Measurements from ENCODE around the gene ARAP2.
A peak's percentile ranks its signal among the peaks of the same experiment; 100 is the strongest.

ARAP2 gene

DNA sequence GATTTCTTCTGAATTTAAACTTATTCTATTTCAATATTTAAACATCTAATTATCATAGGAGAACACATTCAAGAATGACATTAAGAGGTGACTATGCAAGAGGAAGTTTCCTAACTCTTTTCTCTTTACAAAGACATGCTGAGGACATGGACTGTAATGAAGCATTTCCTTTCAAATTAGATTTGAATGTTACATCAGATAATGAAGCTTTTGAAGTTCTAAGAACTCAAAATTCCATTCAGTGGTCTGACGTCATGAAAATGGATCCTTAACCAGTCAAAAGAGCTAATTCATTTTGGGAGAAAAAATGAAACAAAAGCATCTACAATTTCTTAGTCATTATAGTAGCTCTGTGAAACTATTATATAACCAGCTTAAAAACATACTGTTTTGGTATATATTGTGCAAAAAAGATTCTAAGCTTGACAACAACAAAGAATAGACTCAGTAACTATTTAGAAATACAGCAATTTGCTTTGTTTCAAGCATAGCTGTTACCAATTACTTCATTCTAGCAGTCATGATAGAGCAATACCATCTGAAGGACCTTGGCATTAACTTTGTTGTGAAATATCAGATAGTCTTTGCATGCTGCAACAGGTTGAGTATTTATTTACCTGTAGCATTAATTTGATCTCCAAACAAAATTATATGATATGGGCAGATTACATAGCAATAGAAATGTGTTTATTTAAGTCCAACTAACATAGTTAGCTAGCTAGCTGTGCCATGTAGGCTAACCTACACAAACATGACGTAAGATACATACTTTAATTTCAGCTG is 23.4 kb upstream of the ARAP2 start:
- no peak overlapping the region for H3K4me3 ChIP-seq (ENCODE audit: low read depth, low read length)

DNA sequence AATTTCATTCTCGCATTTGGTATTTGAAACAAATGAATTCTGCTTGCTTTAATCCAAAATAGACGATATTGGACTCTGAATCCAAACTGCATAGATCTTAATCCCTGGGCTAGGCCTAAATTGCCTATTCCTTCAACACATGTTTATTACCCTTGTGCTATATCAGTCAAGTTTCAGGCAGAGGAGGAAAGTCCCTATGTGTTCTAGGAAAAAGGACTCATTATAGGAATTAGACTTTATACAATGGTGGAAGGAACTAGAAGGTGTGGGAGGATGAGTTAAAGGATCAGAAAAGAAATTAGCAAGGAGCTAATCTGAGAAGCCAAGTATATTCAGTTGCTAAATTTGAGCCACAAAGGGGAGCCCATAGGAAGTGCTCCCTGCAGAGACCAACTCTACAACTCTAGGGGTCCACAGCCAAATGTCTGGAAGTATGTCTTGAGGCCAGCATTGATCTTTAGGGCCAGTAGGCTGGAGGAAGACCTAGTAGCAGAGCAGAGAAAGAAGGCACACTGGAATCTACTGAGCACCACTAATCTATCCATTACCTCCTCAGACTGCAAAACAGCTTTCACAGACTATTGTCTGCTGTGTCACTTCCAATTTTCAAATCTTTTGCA is 20.0 kb upstream of the ARAP2 start:
- no peak overlapping the region for H3K4me3 ChIP-seq (ENCODE audit: low read depth, low read length)

DNA sequence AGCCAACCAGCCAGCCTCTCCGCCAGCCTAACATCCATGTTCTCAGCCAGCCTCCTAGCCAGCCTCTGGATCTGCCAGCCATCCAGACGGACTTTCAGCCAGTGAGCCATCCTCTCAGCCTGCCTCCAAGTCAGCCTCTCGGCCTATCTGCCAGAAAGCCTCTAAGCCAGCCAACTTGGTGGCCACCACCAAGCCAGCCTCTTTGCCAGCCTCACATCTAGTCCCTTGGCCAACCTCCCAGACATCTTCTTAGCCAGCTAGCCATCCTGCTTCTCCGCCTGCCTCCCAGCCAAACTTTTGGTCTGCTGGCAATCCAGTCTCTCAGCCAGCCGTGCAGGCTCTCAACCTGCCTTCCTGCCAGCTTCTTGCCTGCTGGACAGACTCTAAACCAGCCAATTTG is 16.4 kb upstream of the ARAP2 start:
- H3K4me3 ChIP-seq (ENCODE audit: low read depth, low read length), result no peak overlapping the region

DNA sequence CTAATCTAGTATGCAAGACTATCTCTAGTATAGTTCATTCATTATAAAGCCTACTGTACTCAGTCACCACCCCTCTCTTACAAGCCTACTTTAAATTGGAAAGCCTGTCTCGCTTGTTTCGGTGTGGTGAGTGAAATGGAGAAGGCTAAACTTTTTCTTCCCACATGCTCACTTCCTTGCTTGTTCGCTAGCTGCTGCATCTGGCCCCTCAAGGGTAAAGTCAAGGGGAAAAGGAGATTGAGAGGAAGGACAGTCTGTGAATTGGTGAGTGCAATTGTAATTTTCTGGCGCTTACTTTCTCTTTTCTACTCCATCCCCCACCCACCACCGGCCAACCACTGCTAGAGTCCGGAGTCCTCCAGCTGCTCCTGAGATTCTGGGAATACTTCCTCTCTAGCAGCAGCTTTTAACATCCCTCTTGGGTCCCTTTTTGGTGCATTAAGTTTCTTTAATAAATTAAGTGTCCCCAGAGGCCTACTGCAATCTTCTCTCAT is 12.1 kb upstream of the ARAP2 start:
- H3K4me3 ChIP-seq (ENCODE audit: low read depth, low read length), result no peak overlapping the region

DNA sequence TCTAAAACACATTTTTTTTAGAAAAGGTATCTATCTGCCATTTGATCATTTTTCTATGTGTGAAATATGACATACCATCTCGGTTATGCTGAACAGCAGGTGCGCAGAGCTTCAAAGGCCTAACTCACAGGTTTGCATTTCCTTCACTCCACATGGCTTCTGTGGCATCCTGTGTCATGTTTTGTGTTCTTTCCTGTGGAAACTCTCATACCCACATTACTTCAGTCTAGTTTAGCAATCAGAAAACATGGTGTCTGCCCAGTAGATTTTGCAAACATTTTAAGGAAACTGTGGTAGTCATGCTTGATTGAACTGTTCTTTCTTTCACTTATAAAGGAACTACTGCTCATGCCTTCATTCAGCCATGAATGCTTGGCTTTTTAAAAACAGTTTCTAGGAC is 11.3 kb upstream of the ARAP2 start:
- H3K4me3 ChIP-seq (ENCODE audit: low read depth, low read length), result no peak overlapping the region

DNA sequence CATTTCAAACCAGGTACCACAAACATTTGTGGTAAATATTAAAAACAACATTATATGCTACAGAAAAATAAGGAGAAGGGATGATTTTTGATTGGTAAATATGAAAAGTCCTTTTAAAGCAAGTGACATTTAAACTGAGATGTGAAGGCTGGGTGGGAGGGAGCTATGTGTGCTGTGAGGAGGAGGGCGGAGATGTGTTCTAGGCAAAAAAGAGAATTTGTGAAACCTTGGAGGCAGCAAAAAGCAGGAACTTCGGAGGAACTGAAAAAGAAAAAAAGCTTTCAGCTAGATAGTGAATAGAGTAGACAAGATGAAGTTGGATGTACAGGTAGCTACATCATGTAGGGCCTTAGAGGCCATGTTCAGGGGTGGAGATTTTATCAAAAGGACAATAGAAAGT is 10.1 kb upstream of the ARAP2 start:
- H3K4me3 ChIP-seq (ENCODE audit: low read depth, low read length), result no peak overlapping the region

DNA sequence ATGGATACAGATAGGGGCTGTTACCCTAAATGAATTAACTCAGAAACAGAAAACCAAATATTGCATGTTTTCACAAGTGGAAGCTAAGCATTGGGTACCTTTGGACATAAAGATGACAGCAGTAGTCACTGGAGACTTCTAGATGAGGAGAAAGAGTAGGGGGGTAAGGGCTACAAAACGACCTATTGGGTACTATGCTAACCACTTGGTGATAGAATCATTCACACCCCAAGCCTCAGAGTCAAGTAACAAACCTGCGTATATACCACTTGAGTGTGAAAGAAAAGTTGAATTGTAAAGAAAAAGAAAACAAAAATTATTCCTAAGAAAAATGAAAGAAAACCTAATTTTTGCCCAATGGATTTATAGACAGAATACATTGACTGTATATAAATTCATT is 7.7 kb upstream of the ARAP2 start:
- H3K4me3 ChIP-seq (ENCODE audit: low read depth, low read length), result no peak overlapping the region

DNA sequence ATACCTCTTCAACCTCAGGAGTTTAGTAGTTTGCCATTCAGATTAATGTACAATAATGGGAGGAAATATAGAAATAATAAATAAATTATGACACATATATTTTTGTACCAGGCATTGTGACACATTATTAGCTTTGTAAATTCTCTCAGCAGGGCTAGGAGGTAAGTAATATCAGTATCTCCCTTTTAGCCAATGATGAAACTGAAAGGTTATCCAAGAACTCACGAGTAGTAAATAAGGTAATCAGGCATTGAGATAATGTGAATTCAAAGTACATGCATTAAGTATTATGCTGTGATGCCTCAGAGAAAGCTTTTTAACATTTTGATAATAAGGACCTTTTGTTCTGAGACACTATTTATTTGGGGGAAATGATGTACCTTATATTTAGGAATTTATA is 5.3 kb upstream of the ARAP2 start:
- no peak overlapping the region for H3K4me3 ChIP-seq (ENCODE audit: low read depth, low read length)

DNA sequence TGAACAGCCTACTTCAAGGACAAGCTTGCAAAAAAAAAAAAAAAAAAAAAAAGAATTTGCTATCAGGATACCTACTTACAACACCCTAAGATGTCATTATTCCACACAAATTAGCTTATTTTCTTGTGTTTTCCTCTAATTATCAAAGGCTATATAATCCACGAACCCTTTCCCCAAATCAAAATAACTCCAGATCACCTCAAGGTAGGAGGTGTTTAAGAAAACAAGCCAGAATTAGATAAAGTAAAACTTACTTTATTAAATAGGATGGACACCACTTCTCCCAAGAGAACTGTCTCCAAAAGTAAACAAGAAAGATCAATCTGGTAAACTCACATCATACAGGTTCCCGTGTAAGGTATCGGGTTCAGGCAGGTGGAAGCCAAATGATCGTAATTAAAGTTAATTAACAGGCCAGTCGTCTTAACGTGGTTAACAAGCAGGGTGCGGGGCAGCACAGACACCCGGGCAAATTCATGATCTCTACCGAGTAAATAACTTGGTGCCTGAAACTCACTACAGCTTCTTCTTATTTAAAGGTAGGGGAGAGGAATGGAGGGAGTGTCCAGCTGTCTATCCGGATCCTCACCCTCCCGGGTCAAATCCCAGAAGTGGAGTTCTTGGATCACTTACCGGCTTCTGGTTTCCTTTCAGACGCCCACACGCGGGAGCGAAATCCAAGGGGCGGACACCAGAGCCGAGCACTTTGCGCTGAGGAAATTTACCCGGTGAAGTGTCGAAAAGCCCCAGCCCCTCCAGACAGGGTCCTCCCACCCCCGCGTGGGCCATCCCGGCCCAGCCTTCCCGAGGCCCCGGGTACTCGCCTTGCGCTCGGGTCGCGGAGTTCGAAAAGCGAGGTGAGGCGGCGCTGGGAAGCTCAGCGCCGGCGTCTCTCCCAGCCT is 708 bp downstream of the ARAP2 start:
- peak overlapping the region; percentile 56 for H3K4me3 ChIP-seq (ENCODE audit: low read depth, low read length)

DNA sequence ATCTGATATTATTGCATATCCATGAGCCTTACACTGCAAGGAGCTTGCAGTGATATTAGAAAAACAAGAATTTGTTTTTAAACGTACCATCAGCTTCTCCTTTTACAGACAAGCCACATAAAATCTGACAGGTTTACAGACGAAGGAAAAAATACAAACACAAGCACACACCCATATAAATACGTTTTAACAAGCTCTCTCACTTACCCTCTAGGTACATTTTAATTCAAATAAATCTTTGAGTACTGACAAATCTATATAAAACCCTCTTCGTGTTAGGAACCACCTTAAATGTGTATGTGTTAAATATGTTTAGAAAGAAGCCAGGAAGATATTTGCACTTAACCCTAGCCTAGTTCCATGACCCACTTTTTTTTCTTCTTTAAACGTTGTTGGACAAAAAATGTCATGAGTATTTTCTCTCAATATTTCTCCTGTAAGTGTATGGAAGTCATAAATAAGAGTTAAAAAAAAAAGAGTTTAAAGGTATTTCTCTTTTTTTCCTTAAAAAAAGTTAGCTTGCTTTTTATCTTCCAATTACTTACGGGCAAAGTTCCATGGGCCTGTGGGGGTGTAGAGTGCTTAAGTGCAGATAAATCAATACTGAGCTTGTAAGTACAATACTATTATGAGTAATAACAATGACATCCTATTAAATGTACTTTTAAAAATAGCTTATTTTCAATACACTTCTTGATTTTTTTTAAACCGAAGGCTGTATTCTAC is 1.5 kb downstream of the ARAP2 start:
- no peak overlapping the region for H3K4me3 ChIP-seq (ENCODE audit: low read depth, low read length)

DNA sequence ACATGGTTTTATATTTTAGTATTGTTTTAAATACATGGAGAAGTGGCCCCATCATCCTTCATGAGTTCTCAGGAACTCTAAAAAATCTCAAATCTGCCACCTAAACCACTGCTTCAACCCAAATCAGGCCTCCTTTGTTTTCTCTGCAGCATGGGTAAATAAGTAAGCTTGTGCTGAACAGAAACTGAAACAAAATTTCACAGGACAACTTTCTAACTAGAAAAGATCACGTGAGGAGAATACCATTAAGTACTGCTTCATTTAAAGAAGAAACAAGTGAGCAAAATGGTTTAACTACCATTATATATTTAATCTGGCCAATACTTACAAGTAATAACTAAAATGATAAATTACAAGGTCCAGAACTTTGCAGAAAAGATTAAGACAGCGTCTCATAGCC is 2.5 kb downstream of the ARAP2 start:
- no peak overlapping the region for H3K4me3 ChIP-seq (ENCODE audit: low read depth, low read length)

DNA sequence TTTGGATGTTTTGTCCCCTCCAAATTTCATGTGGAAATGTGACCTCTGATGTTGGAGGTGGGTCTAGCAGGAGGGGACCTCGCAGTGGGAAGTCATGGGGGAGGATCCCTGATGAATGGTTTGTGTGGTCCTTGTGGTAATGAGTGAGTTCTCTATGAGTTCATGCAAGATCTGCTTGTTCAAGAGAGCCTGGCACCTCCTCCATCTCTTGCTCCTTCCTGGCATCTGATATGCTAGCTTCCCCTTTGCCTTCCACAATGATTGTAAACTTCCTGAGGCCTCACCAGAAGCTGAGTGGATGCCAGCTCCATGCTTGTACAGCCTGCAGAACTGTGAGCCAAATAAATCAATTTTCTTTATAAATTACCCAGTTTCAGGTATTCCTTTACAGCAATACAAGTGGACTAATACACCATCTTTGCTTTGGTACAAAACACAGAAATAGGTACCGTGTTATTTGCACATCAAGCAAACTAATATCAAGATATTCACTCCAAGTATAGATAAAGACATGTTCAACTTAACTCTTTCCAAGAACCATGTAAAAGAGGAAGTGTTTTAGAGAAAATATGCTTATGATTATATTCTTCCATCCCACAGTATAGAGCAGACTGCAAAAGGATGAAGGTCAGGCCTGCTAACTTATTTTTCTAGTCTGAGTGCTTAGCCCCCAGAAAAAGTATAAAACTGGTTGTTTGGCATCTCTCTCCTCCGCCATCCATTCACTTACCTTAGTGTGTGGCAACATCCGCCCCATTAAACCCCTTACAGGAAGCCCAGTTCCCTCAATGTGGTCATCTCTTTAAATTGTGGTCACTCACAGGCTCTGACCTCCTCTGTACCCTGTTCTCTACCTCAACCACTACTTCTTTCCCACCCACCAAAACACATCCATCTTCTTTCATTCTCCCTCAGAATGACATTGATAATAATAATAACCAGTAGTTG is 6.7 kb downstream of the ARAP2 start:
- no peak overlapping the region for H3K4me3 ChIP-seq (ENCODE audit: low read depth, low read length)

DNA sequence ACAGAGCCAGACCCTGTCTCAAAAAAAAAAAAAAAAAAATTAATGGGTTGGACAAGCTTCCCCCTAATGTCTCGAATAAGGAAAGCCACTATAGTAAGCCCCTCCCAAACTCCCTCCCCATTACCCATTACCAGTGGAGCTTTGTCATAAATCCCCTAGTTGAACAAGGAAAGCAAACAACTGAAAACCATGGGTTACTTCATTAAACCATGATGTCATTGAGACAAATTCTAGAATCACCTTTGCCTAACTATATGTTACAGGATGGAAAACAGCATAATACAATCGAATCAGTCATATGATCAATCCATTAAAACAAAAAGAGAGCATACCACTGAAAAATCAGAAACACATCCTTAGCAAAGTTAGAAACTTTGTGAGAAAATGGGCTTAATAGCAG is 8.2 kb downstream of the ARAP2 start:
- no peak overlapping the region for H3K4me3 ChIP-seq (ENCODE audit: low read depth, low read length)

DNA sequence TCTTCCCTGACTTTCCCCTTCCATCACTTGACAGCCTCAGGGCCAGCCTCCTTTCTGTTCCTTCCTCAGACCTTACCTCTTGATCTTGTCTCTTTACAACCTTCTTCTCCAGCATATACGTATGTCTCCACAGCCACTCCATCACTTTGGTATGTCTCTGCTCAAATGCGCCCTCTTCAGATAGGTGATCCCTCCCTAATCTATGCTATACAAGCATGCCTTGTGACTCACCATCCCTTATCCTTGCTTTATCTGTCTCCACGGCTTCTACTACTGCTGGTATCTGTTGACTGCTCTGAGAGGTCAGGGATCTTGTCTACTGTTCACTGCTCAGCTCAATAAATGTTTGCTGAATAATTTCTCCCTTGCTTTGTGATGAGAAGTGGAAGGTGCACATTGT is 9.0 kb downstream of the ARAP2 start:
- H3K4me3 ChIP-seq (ENCODE audit: low read depth, low read length), result no peak overlapping the region

DNA sequence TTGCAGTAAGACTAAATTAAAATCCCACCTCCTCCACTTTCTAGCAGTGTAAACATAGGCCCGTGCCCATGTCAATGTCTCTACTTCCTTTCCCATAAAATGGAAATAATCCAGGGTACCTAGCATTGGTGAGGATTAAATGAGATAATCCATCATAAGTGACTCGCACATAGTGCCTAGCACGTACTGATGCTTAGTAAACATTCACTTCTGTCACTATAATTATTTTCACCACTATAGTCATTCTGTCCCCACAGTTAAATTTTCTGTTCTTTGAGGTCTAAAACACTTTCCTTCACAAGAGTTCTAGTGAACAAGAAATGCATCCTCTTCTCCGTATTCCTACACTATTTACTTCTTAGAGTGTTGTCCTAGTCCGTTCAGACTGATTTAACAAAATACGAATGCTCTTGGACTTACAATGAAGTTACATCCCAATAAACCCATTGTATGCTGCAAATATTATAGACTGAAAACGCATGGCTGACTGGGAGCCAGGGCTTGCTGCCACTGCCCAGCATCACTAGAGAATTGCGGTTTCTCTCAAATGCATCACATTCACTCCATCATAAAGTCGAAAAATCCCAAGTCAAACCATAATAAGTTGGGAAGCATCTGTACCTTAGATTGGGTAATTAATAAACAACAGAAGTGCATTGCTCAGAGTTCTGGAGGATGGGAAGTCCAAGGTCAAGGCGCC is 10.6 kb downstream of the ARAP2 start:
- no peak overlapping the region for H3K4me3 ChIP-seq (ENCODE audit: low read depth, low read length)

DNA sequence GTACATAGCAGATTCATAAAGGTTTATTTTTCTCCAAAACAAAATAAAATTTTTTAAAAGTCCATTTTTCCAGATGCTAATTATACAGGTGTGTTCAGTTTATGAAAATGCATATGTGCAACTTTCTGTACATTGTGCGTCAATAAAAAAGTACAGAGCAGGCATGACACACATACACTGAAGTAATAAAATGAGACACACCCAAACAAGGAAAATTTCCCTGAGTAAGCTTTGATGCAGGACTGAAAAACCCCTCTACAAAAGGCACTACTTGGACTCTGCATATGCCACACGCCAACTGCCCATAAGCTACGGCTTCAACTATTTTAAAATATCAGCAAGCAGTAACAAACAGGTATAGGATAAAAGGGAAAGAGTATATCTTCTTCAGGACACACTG is 13.8 kb downstream of the ARAP2 start:
- H3K4me3 ChIP-seq (ENCODE audit: low read depth, low read length), result no peak overlapping the region

DNA sequence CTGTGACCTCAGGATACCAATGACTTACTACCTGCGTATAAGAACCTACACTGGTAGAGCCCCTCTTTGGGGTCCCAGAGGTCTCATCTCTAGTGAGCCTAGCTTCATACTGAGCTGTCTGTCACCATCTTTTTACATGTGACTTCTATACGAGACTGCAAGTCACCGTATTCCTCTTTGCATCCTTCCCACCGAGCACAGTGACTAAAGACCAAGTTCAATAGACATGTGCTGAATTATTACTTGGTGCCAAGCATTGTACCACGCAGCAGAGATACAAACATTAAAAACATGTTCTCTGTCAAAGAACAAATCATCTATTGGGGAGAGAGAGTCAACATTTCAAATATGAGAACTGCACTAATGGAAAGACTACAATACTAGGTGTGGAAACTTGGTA is 16.4 kb downstream of the ARAP2 start:
- no peak overlapping the region for H3K4me3 ChIP-seq (ENCODE audit: low read depth, low read length)

DNA sequence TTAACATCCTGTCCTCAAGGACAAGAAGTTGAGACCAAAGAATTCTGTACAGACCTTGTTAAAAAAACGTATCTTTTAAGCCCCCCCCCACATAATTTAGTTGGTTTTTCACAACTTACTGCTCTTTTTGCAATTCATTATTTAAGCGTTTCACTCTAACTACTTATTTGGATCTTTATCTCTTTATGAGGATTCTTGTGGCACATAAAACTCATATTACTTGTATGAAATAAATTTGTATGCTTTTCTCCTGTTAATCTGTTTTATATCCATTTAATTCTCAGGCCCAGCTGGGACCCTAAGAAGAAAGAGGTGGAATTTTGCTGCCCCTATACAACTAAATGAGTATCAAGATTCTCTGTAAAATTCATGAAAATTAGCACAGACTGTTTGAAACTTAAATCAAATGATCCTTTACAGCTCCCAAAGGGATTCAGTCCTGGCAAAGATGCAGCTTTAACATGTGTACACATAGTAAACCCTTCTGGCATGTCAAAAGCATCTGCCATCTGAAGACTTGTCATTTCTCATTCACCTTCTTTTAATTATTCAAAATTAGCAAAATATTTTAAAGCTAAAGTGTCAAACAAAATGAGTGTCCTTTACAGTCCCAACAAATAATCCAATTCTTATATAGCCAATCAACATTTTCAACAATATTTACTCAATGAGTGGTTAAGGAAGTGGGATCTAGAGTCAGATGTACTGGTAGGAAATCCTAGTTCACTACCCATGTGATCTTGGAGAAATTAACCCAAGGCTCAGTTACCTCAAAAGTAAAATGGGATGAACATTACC is 17.7 kb downstream of the ARAP2 start:
- no peak overlapping the region for H3K4me3 ChIP-seq (ENCODE audit: low read depth, low read length)
